Osteocyte (in vitro differentiated cells): ENCODE data around the gene MCF2. TPM values are rescaled to one million over a fixed set of nuclear protein-coding genes. Genes with fewer than 3 reads are reported as not detected.

ENCODE experiments used
- DNase-seq: peaks from one replicate; pipeline ENCODE4 v3.0.0; 2021; ENCODE audit warnings: mixed read lengths; ENCODE audit not compliant: unreplicated experiment; ENCODE audit errors: extremely low spot score
- H3K27ac Mint-ChIP-seq: one replicate; pipeline ENCODE4 v1.8.0; 2021; ENCODE audit warnings: mild to moderate bottlenecking, mixed read lengths; ENCODE audit not compliant: unreplicated experiment
- H3K27me3 Mint-ChIP-seq: one replicate; pipeline ENCODE4 v1.8.0; 2021; ENCODE audit warnings: mixed read lengths; ENCODE audit not compliant: unreplicated experiment
- H3K36me3 Mint-ChIP-seq: one replicate; pipeline ENCODE4 v1.8.0; 2021; ENCODE audit warnings: mixed read lengths; ENCODE audit not compliant: unreplicated experiment
- H3K4me1 Mint-ChIP-seq: one replicate; pipeline ENCODE4 v1.8.0; 2021; ENCODE audit warnings: mixed read lengths; ENCODE audit not compliant: unreplicated experiment
- H3K4me3 Mint-ChIP-seq: one replicate; pipeline ENCODE4 v1.8.0; 2021; ENCODE audit warnings: mild to moderate bottlenecking, moderate library complexity, mixed read lengths; ENCODE audit not compliant: unreplicated experiment
- H3K9me3 Mint-ChIP-seq: one replicate; pipeline ENCODE4 v1.8.0; 2021; ENCODE audit warnings: mixed read lengths; ENCODE audit not compliant: unreplicated experiment
- CTCF ChIP-seq: fragments of 200-600 bp; sonication (generic); IDR thresholded peaks from 2 replicates; pipeline ENCODE4 v1.5.0; 2021; ENCODE audit warnings: antibody characterized with exemption, mild to moderate bottlenecking, moderate library complexity
- total RNA-seq: library from RNA; stranded (reverse); gene quantifications from 2 replicates; pipeline ENCODE4 v1.2.1, GENCODE V29; 2021

Gene MCF2
- total RNA-seq, 1 donor from 2014 or later = not detected

- H3K4me1 Mint-ChIP-seq = no peaks in the 10 kb centered on the region
- DNase-seq = no peak
- H3K36me3 Mint-ChIP-seq = no peaks in the 10 kb centered on the region
- H3K27ac Mint-ChIP-seq = no peak overlapping the region
- no peaks in the 10 kb centered on the region for H3K27me3 Mint-ChIP-seq
- no peak for TF ChIP-seq CTCF
- H3K9me3 Mint-ChIP-seq = no peaks in the 10 kb centered on the region
- no peak overlapping the region for H3K4me3 Mint-ChIP-seq
Observed at GRCh38 chrX:139585613-139586012, 122.4 kb downstream of the MCF2 start.

- DNase-seq = no peak
- Mint-ChIP-seq H3K4me3 (no peak overlapping the region), H3K36me3 (no peaks in the 10 kb centered on the region), H3K27ac (no peak overlapping the region), H3K4me1 (no peaks in the 10 kb centered on the region), H3K9me3 (no peaks in the 10 kb centered on the region), H3K27me3 (no peaks in the 10 kb centered on the region)
- TF ChIP-seq CTCF = no peak
Observed at GRCh38 chrX:139581068-139581467, 126.9 kb downstream of the MCF2 start.

- no peaks in the 10 kb centered on the region for H3K27me3 Mint-ChIP-seq
- no peak overlapping the region for H3K27ac Mint-ChIP-seq
- no peak overlapping the region for H3K4me3 Mint-ChIP-seq
- H3K36me3 Mint-ChIP-seq = no peaks in the 10 kb centered on the region
- no peaks in the 10 kb centered on the region for H3K9me3 Mint-ChIP-seq
- DNase-seq = no peak
- TF ChIP-seq CTCF = no peak
- H3K4me1 Mint-ChIP-seq = no peaks in the 10 kb centered on the region
Observed at GRCh38 chrX:139566981-139567380, 141.0 kb downstream of the MCF2 start.

- no peak for TF ChIP-seq CTCF
- Mint-ChIP-seq H3K36me3 (no peaks in the 10 kb centered on the region), H3K27me3 (peaks cover 3% of the 10 kb centered on the region), H3K4me1 (no peaks in the 10 kb centered on the region), H3K27ac (no peak overlapping the region), H3K9me3 (no peaks in the 10 kb centered on the region), H3K4me3 (no peak overlapping the region)
- no peak for DNase-seq
Observed at GRCh38 chrX:139563251-139563650, 144.7 kb downstream of the MCF2 start.

- H3K4me1 Mint-ChIP-seq = no peaks in the 10 kb centered on the region
- DNase-seq = no peak
- no peak overlapping the region for H3K27ac Mint-ChIP-seq
- no peak for TF ChIP-seq CTCF
- H3K4me3 Mint-ChIP-seq = no peak overlapping the region
- peaks cover 3% of the 10 kb centered on the region for H3K27me3 Mint-ChIP-seq
- H3K9me3 Mint-ChIP-seq = no peaks in the 10 kb centered on the region
- no peaks in the 10 kb centered on the region for H3K36me3 Mint-ChIP-seq
Observed at GRCh38 chrX:139560221-139560620, 147.7 kb downstream of the MCF2 start.
